Stomach (tissue), 9 donors: Measurements from ENCODE around the gene TRDMT1. TPM values are rescaled to one million over a fixed set of nuclear protein-coding genes. Genes with fewer than 3 reads are reported as not detected.

Source experiments
- DNase-seq, 2 donors: peaks; one replicate each; pipeline versions ENCODE4 v3.0.0 to v3.0.0-alpha.2; 2013 to 2019
- H3K27ac ChIP-seq, 5 donors: fragments of 200-600 bp in 4 of 5; sonication (generic) in 4 of 5; one replicate each; pipeline ENCODE4 v1.5.1; 2013 to 2019; ENCODE audit warnings: mild to moderate bottlenecking in 1 of 5, moderate library complexity in 1 of 5
- H3K27me3 ChIP-seq, 3 donors: fragments of 200-600 bp; sonication (generic); one replicate each; pipeline ENCODE4 v1.5.1; 2017 to 2019; ENCODE audit warnings: mixed run types in 1 of 3
- H3K36me3 ChIP-seq, 4 donors: fragments of 200-600 bp; sonication (generic); 1 replicate in 3 of 4; 2 replicates in 1 of 4; pipeline ENCODE4 v1.5.1; 2016 to 2019
- H3K4me1 ChIP-seq, 4 donors: fragments of 200-600 bp; sonication (generic); one replicate each; pipeline ENCODE4 v1.5.1; 2016 to 2019
- H3K4me3 ChIP-seq, 4 donors: fragments of 200-600 bp; sonication (generic) in 3 of 4; one replicate each; pipeline ENCODE4 v1.5.1; 2016 to 2019; ENCODE audit warnings: mild to moderate bottlenecking in 1 of 4
- H3K9me3 ChIP-seq, 4 donors: fragments of 200-600 bp; sonication (generic); one replicate each; pipeline ENCODE4 v1.5.1; 2016 to 2019
- EP300 ChIP-seq: sonication (generic); formaldehyde crosslinking; IDR thresholded peaks from one replicate; pipeline ENCODE4 v1.6.1; 2017; ENCODE audit warnings: antibody characterized with exemption
- POLR2A ChIP-seq, 4 donors: fragments of 450-650 bp; IDR thresholded peaks; one replicate each; pipeline ENCODE4 v1.6.1; 2016; ENCODE audit warnings: antibody characterized with exemption in 4 of 4, control low read depth in 2 of 4, mild to moderate bottlenecking in 1 of 4, moderate library complexity in 1 of 4
- POLR2AphosphoS5 ChIP-seq, 3 donors: sonication (generic); formaldehyde crosslinking; IDR thresholded peaks; one replicate each; pipeline ENCODE4 v1.6.1; 2016; ENCODE audit warnings: antibody characterized with exemption in 3 of 3
- WGBS, 5 donors: extraction: QIAGEN DNeasy Blood & Tissue Kit in 3 of 5; methylation state at CpG; one replicate each; pipeline versions ENCODE4 v1.1.5 to v1.1.7; 2013 to 2018; 5-methylcytosine and 5-hydroxymethylcytosine counted together
- intact Hi-C: fragments of 100-400 bp; cut with DNase I; formaldehyde crosslinking; loops from one replicate; pipeline ENCODE4 v1.15.1; 2023; ENCODE audit warnings: low total_unique reads
- polyA plus RNA-seq, 3 donors: library from polyadenylated mRNA; stranded (reverse); fragments of 200-250 nt; gene quantifications; one replicate each; pipeline ENCODE4 v1.2.3, GENCODE V29; 2013
- total RNA-seq, 5 donors: library from RNA; depleted of rRNA; stranded (reverse); fragments of >200 nt; gene quantifications; one replicate each; pipeline versions ENCODE4 v1.1.0 to v1.2.3, GENCODE V29; 2014 to 2016
- TF ChIP-seq, protein P1 (sequence below), 7 experiments: fragments of 450-650 bp in 4 of 7; fragments of 200-600 bp in 3 of 7; sonication (generic) in 3 of 7; IDR thresholded peaks; one replicate each; pipeline ENCODE4 v1.5.1; 2016 to 2019; ENCODE audit warnings: antibody characterized with exemption in 7 of 7, control low read depth in 2 of 7, mild to moderate bottlenecking in 1 of 7
- donor health status: healthy with polysubstance abuse.
- donor health status: Bipolar disorder and iron deficiency.
- donor health status: healthy.

Gene TRDMT1
- total and polyA plus RNA-seq, 8 donors = 1.4 to 44.9 (median 4.2) TPM

- 60 to 72% (median 68%) methylated on average over 5 to 7 of the region's 7 CpGs for WGBS, 5 donors
- Histone ChIP-seq H3K27me3 (no peaks in the 10 kb centered on the region), H3K9me3 (no peaks in the 10 kb centered on the region), H3K4me3 (no peak overlapping the region), H3K27ac (no peak overlapping the region), H3K36me3 (no peaks in the 10 kb centered on the region), H3K4me1 (no peaks in the 10 kb centered on the region)
- peak in 1 of 2 donors; percentile 55 for DNase-seq
- intact Hi-C loops = no loop called here
- TF ChIP-seq POLR2A (IDR thresholded peaks at IDR 0.05) = no peak
- TF ChIP-seq EP300 = no peak
- TF ChIP-seq, protein P1, sequence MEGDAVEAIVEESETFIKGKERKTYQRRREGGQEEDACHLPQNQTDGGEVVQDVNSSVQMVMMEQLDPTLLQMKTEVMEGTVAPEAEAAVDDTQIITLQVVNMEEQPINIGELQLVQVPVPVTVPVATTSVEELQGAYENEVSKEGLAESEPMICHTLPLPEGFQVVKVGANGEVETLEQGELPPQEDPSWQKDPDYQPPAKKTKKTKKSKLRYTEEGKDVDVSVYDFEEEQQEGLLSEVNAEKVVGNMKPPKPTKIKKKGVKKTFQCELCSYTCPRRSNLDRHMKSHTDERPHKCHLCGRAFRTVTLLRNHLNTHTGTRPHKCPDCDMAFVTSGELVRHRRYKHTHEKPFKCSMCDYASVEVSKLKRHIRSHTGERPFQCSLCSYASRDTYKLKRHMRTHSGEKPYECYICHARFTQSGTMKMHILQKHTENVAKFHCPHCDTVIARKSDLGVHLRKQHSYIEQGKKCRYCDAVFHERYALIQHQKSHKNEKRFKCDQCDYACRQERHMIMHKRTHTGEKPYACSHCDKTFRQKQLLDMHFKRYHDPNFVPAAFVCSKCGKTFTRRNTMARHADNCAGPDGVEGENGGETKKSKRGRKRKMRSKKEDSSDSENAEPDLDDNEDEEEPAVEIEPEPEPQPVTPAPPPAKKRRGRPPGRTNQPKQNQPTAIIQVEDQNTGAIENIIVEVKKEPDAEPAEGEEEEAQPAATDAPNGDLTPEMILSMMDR (IDR thresholded peaks at IDR 0.05) = no peak
- no peak for TF ChIP-seq POLR2AphosphoS5 (IDR thresholded peaks at IDR 0.05)
Measured at GRCh38 chr10:17113889-17114540, 87.5 kb downstream of the TRDMT1 start.

DNA sequence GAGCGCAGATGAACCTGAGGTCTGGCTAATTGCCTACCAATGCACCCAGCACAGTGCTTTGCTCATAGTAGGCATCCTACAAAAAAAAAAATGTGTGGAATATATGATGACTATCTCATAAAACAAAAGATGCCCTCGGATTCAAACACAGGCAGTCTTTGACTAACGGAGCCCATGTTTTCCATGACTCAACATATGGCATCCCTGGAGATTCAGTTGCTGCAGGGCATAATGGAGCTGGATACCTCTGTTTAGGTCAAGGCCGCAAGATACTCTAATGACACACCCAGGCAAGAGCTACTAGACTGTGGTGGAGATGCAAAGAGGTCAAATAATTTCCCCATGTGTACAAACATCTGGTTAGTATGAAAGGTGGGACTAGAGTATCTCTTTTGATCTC lies 88.1 kb downstream of the TRDMT1 start:
- Histone ChIP-seq H3K36me3 (no peaks in the 10 kb centered on the region), H3K4me1 (no peaks in the 10 kb centered on the region), H3K9me3 (no peaks in the 10 kb centered on the region), H3K27me3 (no peaks in the 10 kb centered on the region), H3K27ac (no peak overlapping the region), H3K4me3 (no peak overlapping the region)
- intact Hi-C loops = no loop called here
- DNase-seq = no peak
- TF ChIP-seq POLR2A (IDR thresholded peaks at IDR 0.05) = no peak
- no peak for TF ChIP-seq EP300
- TF ChIP-seq, protein P1 (IDR thresholded peaks at IDR 0.05) = no peak
- no peak for TF ChIP-seq POLR2AphosphoS5 (IDR thresholded peaks at IDR 0.05)
- 90 to 99% (median 92%) methylated on average over 4 of the region's 4 CpGs for WGBS, 5 donors

DNA sequence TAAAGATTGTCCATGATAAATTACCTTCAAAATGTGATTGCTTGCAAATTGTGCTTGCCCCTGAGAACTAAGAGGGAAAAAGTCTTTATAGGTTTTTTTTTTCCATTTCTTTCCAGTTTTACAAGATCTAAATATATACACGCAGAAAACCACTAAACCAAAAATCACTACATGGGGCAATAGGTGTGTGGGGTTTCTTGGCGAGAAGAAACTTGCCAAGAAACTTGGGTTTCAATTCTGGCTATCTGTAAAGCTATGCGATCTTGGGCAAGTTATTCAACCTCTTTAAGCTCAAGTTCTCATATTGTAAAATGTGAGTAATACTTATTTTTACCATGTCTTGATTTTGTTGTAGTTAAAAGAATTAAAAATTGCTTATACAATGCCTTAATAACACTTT lies 88.9 kb downstream of the TRDMT1 start:
- intact Hi-C loops = no loop called here
- no peak overlapping the region for H3K27ac ChIP-seq
- TF ChIP-seq POLR2AphosphoS5 (IDR thresholded peaks at IDR 0.05) = no peak
- TF ChIP-seq, protein P1 (IDR thresholded peaks at IDR 0.05) = no peak
- no peak for TF ChIP-seq EP300
- no peak for TF ChIP-seq POLR2A (IDR thresholded peaks at IDR 0.05)
- no peak overlapping the region for H3K4me3 ChIP-seq
- H3K27me3 ChIP-seq = no peaks in the 10 kb centered on the region
- no peaks in the 10 kb centered on the region for H3K36me3 ChIP-seq
- no peak for DNase-seq
- WGBS, 5 donors = 61 to 74% (median 63%) methylated on average over 3 of the region's 3 CpGs
- H3K4me1 ChIP-seq = no peaks in the 10 kb centered on the region
- no peaks in the 10 kb centered on the region for H3K9me3 ChIP-seq

DNA sequence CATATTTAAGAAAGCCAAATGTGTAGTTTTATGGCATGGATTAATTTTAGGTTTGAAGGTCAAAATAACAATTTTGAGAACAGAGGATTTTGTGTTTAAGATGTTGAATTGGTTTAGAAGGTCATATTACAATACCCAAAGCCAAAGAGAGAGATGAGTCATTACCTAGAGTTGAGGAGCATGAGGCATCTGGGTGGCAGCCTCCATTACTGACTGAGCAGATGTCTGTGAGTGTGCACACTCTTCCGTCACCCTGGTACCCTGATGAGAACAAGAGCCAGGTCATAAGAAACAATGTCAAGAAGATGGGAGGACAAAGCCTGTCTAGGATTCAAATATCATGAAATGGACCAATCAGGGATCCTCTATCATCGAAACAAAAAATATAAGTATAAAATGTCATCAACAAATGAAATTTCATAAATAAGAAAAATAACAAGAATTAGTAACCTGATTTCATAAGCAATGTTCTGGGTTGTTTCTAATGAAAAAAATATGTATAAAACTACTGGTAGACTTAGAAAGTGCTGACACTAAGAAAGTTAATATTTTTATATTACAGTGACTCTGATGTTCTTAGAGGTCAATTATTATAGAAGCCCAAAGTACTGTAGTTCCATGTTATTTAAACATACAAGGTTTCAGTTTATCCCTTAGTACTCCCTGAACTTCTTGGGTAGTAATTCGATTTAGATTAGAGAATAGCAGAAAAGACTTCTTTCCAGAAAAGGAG lies 91.8 kb downstream of the TRDMT1 start:
- Histone ChIP-seq H3K4me1 (no peaks in the 10 kb centered on the region), H3K36me3 (no peaks in the 10 kb centered on the region), H3K27ac (no peak overlapping the region), H3K4me3 (no peak overlapping the region), H3K9me3 (no peaks in the 10 kb centered on the region), H3K27me3 (no peaks in the 10 kb centered on the region)
- intact Hi-C loops = no loop called here
- no peak for DNase-seq
- TF ChIP-seq, protein P1 (IDR thresholded peaks at IDR 0.05) = no peak
- TF ChIP-seq POLR2AphosphoS5 (IDR thresholded peaks at IDR 0.05) = no peak
- no peak for TF ChIP-seq EP300
- WGBS, 5 donors = 88 to 93% (median 92%) methylated on average over 3 of the region's 3 CpGs
